HG03432 (cell line): Measurements from ENCODE around the gene PROSER3.

Experiments used
- ATAC-seq: cut with Tn5 transposase; IDR thresholded peaks from one replicate; pipeline ENCODE4 v1.9.1; 2021; ENCODE audit warnings: mild to moderate bottlenecking, moderate library complexity; ENCODE audit not compliant: unreplicated experiment

PROSER3 gene

GRCh38 chr19:35816846-35817245, 58.9 kb downstream of the PROSER3 start:
- no peak for ATAC-seq

- ATAC-seq = no peak
Observed at GRCh38 chr19:35818445-35818844, 60.5 kb downstream of the PROSER3 start.
